Upper lobe of left lung (tissue), 4 donors: ENCODE data around the gene CEP120.

Source experiments
- POLR2A ChIP-seq, 4 donors: fragments of 450-650 bp; IDR thresholded peaks; one replicate each; pipeline ENCODE4 v1.5.1; 2016 to 2017; ENCODE audit warnings: antibody characterized with exemption in 4 of 4, mild to moderate bottlenecking in 2 of 4
- TF ChIP-seq, protein P1 (sequence below), 6 experiments: fragments of 450-650 bp in 4 of 6; fragments of 200-600 bp in 2 of 6; sonication (generic) in 2 of 6; IDR thresholded peaks; one replicate each; pipeline ENCODE4 v1.5.1; 2016 to 2019; ENCODE audit warnings: antibody characterized with exemption in 6 of 6

- no peak for TF ChIP-seq POLR2A (IDR thresholded peaks at IDR 0.05)
- TF ChIP-seq, protein P1, sequence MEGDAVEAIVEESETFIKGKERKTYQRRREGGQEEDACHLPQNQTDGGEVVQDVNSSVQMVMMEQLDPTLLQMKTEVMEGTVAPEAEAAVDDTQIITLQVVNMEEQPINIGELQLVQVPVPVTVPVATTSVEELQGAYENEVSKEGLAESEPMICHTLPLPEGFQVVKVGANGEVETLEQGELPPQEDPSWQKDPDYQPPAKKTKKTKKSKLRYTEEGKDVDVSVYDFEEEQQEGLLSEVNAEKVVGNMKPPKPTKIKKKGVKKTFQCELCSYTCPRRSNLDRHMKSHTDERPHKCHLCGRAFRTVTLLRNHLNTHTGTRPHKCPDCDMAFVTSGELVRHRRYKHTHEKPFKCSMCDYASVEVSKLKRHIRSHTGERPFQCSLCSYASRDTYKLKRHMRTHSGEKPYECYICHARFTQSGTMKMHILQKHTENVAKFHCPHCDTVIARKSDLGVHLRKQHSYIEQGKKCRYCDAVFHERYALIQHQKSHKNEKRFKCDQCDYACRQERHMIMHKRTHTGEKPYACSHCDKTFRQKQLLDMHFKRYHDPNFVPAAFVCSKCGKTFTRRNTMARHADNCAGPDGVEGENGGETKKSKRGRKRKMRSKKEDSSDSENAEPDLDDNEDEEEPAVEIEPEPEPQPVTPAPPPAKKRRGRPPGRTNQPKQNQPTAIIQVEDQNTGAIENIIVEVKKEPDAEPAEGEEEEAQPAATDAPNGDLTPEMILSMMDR (IDR thresholded peaks at IDR 0.05), result no peak
These were observed 33.4 kb downstream of the CEP120 start for GRCh38 chr5:123389794-123390193.
